Cardiac muscle cell (in vitro differentiated cells and primary cell): Measurements from ENCODE around the gene OTOP1. TPM values are rescaled to one million over a fixed set of nuclear protein-coding genes. Genes with fewer than 3 reads are reported as not detected.
"Not testable (repeated sequence)": the region's sequence is repeated elsewhere in the genome, so short reads cannot be mapped to it uniquely, and the experiment has no call there.

Experiments used
- DNase-seq, 2 donors: peaks; one replicate each; pipeline versions ENCODE4 v3.0.0 to v3.0.0-alpha.2; 2010 to 2017; ENCODE audit warnings: low read depth in 1 of 2, low spot score in 1 of 2
- H3K27ac ChIP-seq: fragments of 200-600 bp; sonication (generic); 2 replicates; pipeline ENCODE4 v1.5.1; 2016
- H3K27me3 ChIP-seq: fragments of 200-600 bp; sonication (generic); 2 replicates; pipeline ENCODE4 v1.6.0; 2016; ENCODE audit warnings: control low read depth
- H3K36me3 ChIP-seq: fragments of 200-600 bp; sonication (generic); 2 replicates; pipeline ENCODE4 v1.5.1; 2016; ENCODE audit warnings: control low read depth
- H3K4me1 ChIP-seq: fragments of 200-600 bp; sonication (generic); 2 replicates; pipeline ENCODE4 v1.8.1; 2017; ENCODE audit warnings: low read depth, mild to moderate bottlenecking, mixed run types
- H3K4me3 ChIP-seq: fragments of 200-600 bp; sonication (generic); 2 replicates; pipeline ENCODE4 v1.5.1; 2016; ENCODE audit warnings: mild to moderate bottlenecking
- H3K9me3 ChIP-seq: fragments of 200-600 bp; sonication (generic); 2 replicates; pipeline ENCODE4 v1.5.1; 2017; ENCODE audit warnings: low read depth, mild to moderate bottlenecking, control low read depth
- CTCF ChIP-seq: IDR thresholded peaks from 2 replicates; pipeline ENCODE4 v1.5.1; 2012; ENCODE audit warnings: low read depth, mild to moderate bottlenecking, low read length
- polyA plus RNA-seq: library from polyadenylated mRNA; unstranded; fragments of >200 nt; fragmentation: Nextera tagmentation; extraction: Ambion mirVana; gene quantifications from 2 replicates; pipeline ENCODE4 v1.2.1, GENCODE V29; 2016
- total RNA-seq: library from RNA; depleted of rRNA; stranded (reverse); fragments of >200 nt; gene quantifications from 2 replicates; pipeline ENCODE4 v1.2.3, GENCODE V29; 2016

The OTOP1 gene
- total and polyA plus RNA-seq, 2 experiments from 2014 or later, result not detected

- Histone ChIP-seq H3K4me3 (no peak overlapping the region), H3K9me3 (no peaks in the 10 kb centered on the region), H3K27ac (no peak overlapping the region), H3K27me3 (peaks cover 22% of the 10 kb centered on the region), H3K4me1 (no peaks in the 10 kb centered on the region), H3K36me3 (no peaks in the 10 kb centered on the region)
- TF ChIP-seq CTCF, result no peak
- DNase-seq, result no peak
These were observed 30.1 kb upstream of the OTOP1 start for GRCh38 chr4:4256799-4257198.

GRCh38 chr4:4254666-4255065 is 27.9 kb upstream of the OTOP1 start:
- TF ChIP-seq CTCF, result no peak
- no peak overlapping the region for H3K4me3 ChIP-seq
- H3K4me1 ChIP-seq, result no peaks in the 10 kb centered on the region
- peaks cover 32% of the 10 kb centered on the region for H3K27me3 ChIP-seq
- DNase-seq, result no peak
- H3K27ac ChIP-seq, result no peak overlapping the region
- no peaks in the 10 kb centered on the region for H3K9me3 ChIP-seq
- no peaks in the 10 kb centered on the region for H3K36me3 ChIP-seq

GRCh38 chr4:4254199-4254598 is 27.5 kb upstream of the OTOP1 start:
- Histone ChIP-seq H3K27me3 (peaks cover 32% of the 10 kb centered on the region), H3K4me3 (no peak overlapping the region), H3K4me1 (peaks cover 1% of the 10 kb centered on the region), H3K27ac (no peak overlapping the region), H3K36me3 (no peaks in the 10 kb centered on the region), H3K9me3 (no peaks in the 10 kb centered on the region)
- DNase-seq, result no peak
- TF ChIP-seq CTCF, result no peak

- no peak overlapping the region for H3K27ac ChIP-seq
- no peak overlapping the region for H3K4me3 ChIP-seq
- H3K9me3 ChIP-seq, result no peaks in the 10 kb centered on the region
- peaks cover 13% of the 10 kb centered on the region for H3K36me3 ChIP-seq
- peaks cover 14% of the 10 kb centered on the region for H3K4me1 ChIP-seq
- TF ChIP-seq CTCF, result no peak
- DNase-seq, result no peak
- peaks cover 17% of the 10 kb centered on the region for H3K27me3 ChIP-seq
These were observed 23.1 kb upstream of the OTOP1 start for GRCh38 chr4:4249866-4250265.

- not testable (repeated sequence) for H3K9me3 ChIP-seq, DNase-seq, H3K4me3 ChIP-seq
- peaks cover 14% of the 10 kb centered on the region for H3K4me1 ChIP-seq
- H3K36me3 ChIP-seq, result peaks cover 15% of the 10 kb centered on the region
- peaks cover 14% of the 10 kb centered on the region for H3K27me3 ChIP-seq
- H3K27ac ChIP-seq, result peak overlapping the region; percentile 95
These were observed 22.6 kb upstream of the OTOP1 start for GRCh38 chr4:4249342-4249741.

- H3K36me3 ChIP-seq, result peaks cover 15% of the 10 kb centered on the region
- no peak for TF ChIP-seq CTCF
- peak overlapping the region; percentile 95 for H3K27ac ChIP-seq
- peaks cover 14% of the 10 kb centered on the region for H3K4me1 ChIP-seq
- no peaks in the 10 kb centered on the region for H3K9me3 ChIP-seq
- H3K4me3 ChIP-seq, result peak overlapping the region; percentile 89
- H3K27me3 ChIP-seq, result peaks cover 10% of the 10 kb centered on the region
- DNase-seq, result no peak
These were observed 22.1 kb upstream of the OTOP1 start for GRCh38 chr4:4248885-4249203.
